ENCODE results near the gene MATCAP1.

MATCAP1 gene

GRCh38 chr16:67170949-67171649, 12.7 kb downstream of the MATCAP1 start:
- DNase-seq = no peak

- DNase-seq = peak; percentile 94
Observed at GRCh38 chr16:67170168-67170948, 13.4 kb downstream of the MATCAP1 start, which contains the start of gene NOL3. NOL3 (plus strand) TSS chr16:67170538.

- DNase-seq = no peak
Observed at GRCh38 chr16:67169642-67170167, 14.1 kb downstream of the MATCAP1 start.

GRCh38 chr16:67169011-67169451, 14.7 kb downstream of the MATCAP1 start:
- no peak for DNase-seq

GRCh38 chr16:67167588-67167987, 16.2 kb downstream of the MATCAP1 start:
- no peak for DNase-seq

GRCh38 chr16:67166598-67167168, 17.1 kb downstream of the MATCAP1 start:
- no peak for DNase-seq

GRCh38 chr16:67166110-67166547, 17.6 kb downstream of the MATCAP1 start:
- DNase-seq = no peak

- no peak for DNase-seq
Observed at GRCh38 chr16:67165121-67166078, 18.4 kb downstream of the MATCAP1 start.

GRCh38 chr16:67164599-67165061, 19.1 kb downstream of the MATCAP1 start, which contains the start of gene HSF4:
HSF4 (plus strand) TSS chr16:67164745; CDS start chr16:67164812, 67 bp downstream.
- peak; percentile 72 for DNase-seq

GRCh38 chr16:67163999-67164558, 19.7 kb downstream of the MATCAP1 start:
- no peak for DNase-seq

- no peak for DNase-seq
Observed at GRCh38 chr16:67163164-67163998, 20.4 kb downstream of the MATCAP1 start.

- no peak for DNase-seq
Observed at GRCh38 chr16:67162506-67163163, 21.1 kb downstream of the MATCAP1 start.

GRCh38 chr16:67161595-67162058, 22.1 kb downstream of the MATCAP1 start:
- no peak for DNase-seq

GRCh38 chr16:67158637-67159600, 24.8 kb downstream of the MATCAP1 start:
- peak; percentile 96 for DNase-seq

- no peak for DNase-seq
Observed at GRCh38 chr16:67157892-67158635, 25.7 kb downstream of the MATCAP1 start.

GRCh38 chr16:67157106-67157748, 26.5 kb downstream of the MATCAP1 start:
- no peak for DNase-seq

GRCh38 chr16:67156143-67156844, 27.5 kb downstream of the MATCAP1 start:
- no peak for DNase-seq
